Measurements from ENCODE around the gene ITCH.
"Not testable (repeated sequence)": the region's sequence is repeated elsewhere in the genome, so short reads cannot be mapped to it uniquely, and the experiment has no call there.

Gene ITCH

GRCh38 chr20:34512955-34513419, 149.9 kb downstream of the ITCH start (continued):
- TF ChIP-seq REST (tag by site-specific recombination; IDR thresholded peaks at IDR 0.05) = no peak
- TF ChIP-seq, protein P1, sequence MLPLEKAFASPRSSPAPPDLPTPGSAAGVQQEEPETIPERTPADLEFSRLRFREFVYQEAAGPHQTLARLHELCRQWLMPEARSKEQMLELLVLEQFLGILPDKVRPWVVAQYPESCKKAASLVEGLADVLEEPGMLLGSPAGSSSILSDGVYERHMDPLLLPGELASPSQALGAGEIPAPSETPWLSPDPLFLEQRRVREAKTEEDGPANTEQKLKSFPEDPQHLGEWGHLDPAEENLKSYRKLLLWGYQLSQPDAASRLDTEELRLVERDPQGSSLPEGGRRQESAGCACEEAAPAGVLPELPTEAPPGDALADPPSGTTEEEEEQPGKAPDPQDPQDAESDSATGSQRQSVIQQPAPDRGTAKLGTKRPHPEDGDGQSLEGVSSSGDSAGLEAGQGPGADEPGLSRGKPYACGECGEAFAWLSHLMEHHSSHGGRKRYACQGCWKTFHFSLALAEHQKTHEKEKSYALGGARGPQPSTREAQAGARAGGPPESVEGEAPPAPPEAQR (tag by site-specific recombination; IDR thresholded peaks at IDR 0.05) = no peak
- no peak for TF ChIP-seq HOXC10 (CRISPR knock-in tag; IDR thresholded peaks at IDR 0.05)
- no peak for TF ChIP-seq GLIS2 (tag by site-specific recombination; IDR thresholded peaks at IDR 0.05)
- TF ChIP-seq, protein P2, sequence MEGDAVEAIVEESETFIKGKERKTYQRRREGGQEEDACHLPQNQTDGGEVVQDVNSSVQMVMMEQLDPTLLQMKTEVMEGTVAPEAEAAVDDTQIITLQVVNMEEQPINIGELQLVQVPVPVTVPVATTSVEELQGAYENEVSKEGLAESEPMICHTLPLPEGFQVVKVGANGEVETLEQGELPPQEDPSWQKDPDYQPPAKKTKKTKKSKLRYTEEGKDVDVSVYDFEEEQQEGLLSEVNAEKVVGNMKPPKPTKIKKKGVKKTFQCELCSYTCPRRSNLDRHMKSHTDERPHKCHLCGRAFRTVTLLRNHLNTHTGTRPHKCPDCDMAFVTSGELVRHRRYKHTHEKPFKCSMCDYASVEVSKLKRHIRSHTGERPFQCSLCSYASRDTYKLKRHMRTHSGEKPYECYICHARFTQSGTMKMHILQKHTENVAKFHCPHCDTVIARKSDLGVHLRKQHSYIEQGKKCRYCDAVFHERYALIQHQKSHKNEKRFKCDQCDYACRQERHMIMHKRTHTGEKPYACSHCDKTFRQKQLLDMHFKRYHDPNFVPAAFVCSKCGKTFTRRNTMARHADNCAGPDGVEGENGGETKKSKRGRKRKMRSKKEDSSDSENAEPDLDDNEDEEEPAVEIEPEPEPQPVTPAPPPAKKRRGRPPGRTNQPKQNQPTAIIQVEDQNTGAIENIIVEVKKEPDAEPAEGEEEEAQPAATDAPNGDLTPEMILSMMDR (tag by site-specific recombination; IDR thresholded peaks at IDR 0.05) = no peak
- TF ChIP-seq ZNF169 (tag by site-specific recombination; IDR thresholded peaks at IDR 0.05) = no peak
- no peak for TF ChIP-seq ZNF658 (tag by site-specific recombination; IDR thresholded peaks at IDR 0.05)
- TF ChIP-seq ZNF670 (tag by site-specific recombination; IDR thresholded peaks at IDR 0.05; ENCODE audit: low read depth) = no peak
- no peak for TF ChIP-seq ZNF501 (tag by site-specific recombination; IDR thresholded peaks at IDR 0.05)

GRCh38 chr20:34514034-34514433, 151.0 kb downstream of the ITCH start:
- H3K4me1 ChIP-seq (ENCODE audit: control insufficient read depth, insufficient read depth, low read length); H3K27ac ChIP-seq (ENCODE audit: extremely low read depth, low read depth, low read length); H3K4me3 ChIP-seq (ENCODE audit: low read depth, low read length); H3K9me3 ChIP-seq (ENCODE audit: control insufficient read depth, insufficient read depth, low read depth, low read length): not testable (repeated sequence)
- ChIA-PET CTCF (interaction anchor here (0.6 to 6.5 kb wide), 5 partner anchors 9 to 201 kb away, joined by 3 to 57 read pairs (median 4); no protein-coding TSS in a partner anchor), POLR2A (interaction anchor here (3.4 kb wide), 1 partner anchor 202 kb away, joined by 17 read pairs; no protein-coding TSS in a partner anchor)
- TF ChIP-seq PRDM1 (tag by site-specific recombination; IDR thresholded peaks at IDR 0.05) = 0 out of 2 replicates have a peak, but pooled peaks have one; percentile 19
- H3K36me3 ChIP-seq (ENCODE audit: control insufficient read depth in 2 of 2, insufficient read depth in 1 of 2, low read length in 2 of 2) = peaks cover 4 to 25% of the 10 kb centered on the region in 2 experiments; a peak in 2 of 3 replicates

GRCh38 chr20:34514897-34515483, 151.9 kb downstream of the ITCH start:
- Histone ChIP-seq H3K36me3 (ENCODE audit: control insufficient read depth in 2 of 2, insufficient read depth in 1 of 2, low read length in 2 of 2) (peaks cover 4 to 29% of the 10 kb centered on the region in 2 experiments; a peak in 2 of 3 replicates), H3K4me1 (ENCODE audit: control insufficient read depth, insufficient read depth, low read length) (no peaks in the 10 kb centered on the region), H3K27ac (ENCODE audit: extremely low read depth, low read depth, low read length) (peak overlapping the region; percentile 87), H3K4me3 (ENCODE audit: low read depth, low read length) (peak overlapping the region; percentile 80), H3K9me3 (ENCODE audit: control insufficient read depth, insufficient read depth, low read depth, low read length) (no peaks in the 10 kb centered on the region)
- POLR2A ChIA-PET = interaction anchor here (0.8 to 3.4 kb wide), 8 partner anchors 11 to 212 kb away, joined by 3 to 20 read pairs (median 14); partner anchors contain the start of genes AHCY, ITCH and MAP1LC3A
- TF ChIP-seq ZNF600 (tag by site-specific recombination; IDR thresholded peaks at IDR 0.05) = peak; percentile 76
- no peak for TF ChIP-seq KLF10 (tag by site-specific recombination; IDR thresholded peaks at IDR 0.05)
- peak; percentile 44; the same call in 1 of the 2 replicates for TF ChIP-seq OSR2 (tag by site-specific recombination; IDR thresholded peaks at IDR 0.05)
- TF ChIP-seq ZNF707 (tag by site-specific recombination; IDR thresholded peaks at IDR 0.05) = no peak
- no peak for TF ChIP-seq ZBTB26 (tag by site-specific recombination; optimal IDR thresholded peaks at IDR 0.05)
- 0 out of 2 replicates have a peak, but pooled peaks have one; percentile 27 for TF ChIP-seq ZEB2 (tag by site-specific recombination; IDR thresholded peaks at IDR 0.05)
- TF ChIP-seq ZNF366 (tag by site-specific recombination; conservative IDR thresholded peaks at IDR 0.05) = 0 out of 2 replicates have a peak, but pooled peaks have one; percentile 20
- TF ChIP-seq, protein P3, sequence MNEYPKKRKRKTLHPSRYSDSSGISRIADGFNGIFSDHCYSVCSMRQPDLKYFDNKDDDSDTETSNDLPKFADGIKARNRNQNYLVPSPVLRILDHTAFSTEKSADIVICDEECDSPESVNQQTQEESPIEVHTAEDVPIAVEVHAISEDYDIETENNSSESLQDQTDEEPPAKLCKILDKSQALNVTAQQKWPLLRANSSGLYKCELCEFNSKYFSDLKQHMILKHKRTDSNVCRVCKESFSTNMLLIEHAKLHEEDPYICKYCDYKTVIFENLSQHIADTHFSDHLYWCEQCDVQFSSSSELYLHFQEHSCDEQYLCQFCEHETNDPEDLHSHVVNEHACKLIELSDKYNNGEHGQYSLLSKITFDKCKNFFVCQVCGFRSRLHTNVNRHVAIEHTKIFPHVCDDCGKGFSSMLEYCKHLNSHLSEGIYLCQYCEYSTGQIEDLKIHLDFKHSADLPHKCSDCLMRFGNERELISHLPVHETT (tag by site-specific recombination; IDR thresholded peaks at IDR 0.05) = no peak
- TF ChIP-seq SETDB1 (IDR thresholded peaks at IDR 0.05; ENCODE audit: insufficient read length, low read length) = peak; percentile 61
- CTCF ChIA-PET = interaction anchor here (0.6 to 6.5 kb wide), 5 partner anchors 8 to 255 kb away, joined by 3 to 57 read pairs (median 4); no protein-coding TSS in a partner anchor
